Mucosa of gallbladder (tissue), 1 donor: ENCODE measurements around the gene TMEM161B. TPM values are rescaled to one million over a fixed set of nuclear protein-coding genes. Genes with fewer than 3 reads are reported as not detected.
"Not testable (repeated sequence)": the region's sequence is repeated elsewhere in the genome, so short reads cannot be mapped to it uniquely, and the experiment has no call there.

Experiments used
- DNase-seq: peaks from one replicate; pipeline ENCODE4 v3.0.0-alpha.2; 2020; ENCODE audit warnings: low spot score
- total RNA-seq: library from RNA; stranded (reverse); gene quantifications from one replicate; pipeline ENCODE4 v1.2.1, GENCODE V29; 2021
- donor health status: DM: no; HTN: no; CAD: no.

Gene TMEM161B
- total RNA-seq: 15.5 TPM

DNA sequence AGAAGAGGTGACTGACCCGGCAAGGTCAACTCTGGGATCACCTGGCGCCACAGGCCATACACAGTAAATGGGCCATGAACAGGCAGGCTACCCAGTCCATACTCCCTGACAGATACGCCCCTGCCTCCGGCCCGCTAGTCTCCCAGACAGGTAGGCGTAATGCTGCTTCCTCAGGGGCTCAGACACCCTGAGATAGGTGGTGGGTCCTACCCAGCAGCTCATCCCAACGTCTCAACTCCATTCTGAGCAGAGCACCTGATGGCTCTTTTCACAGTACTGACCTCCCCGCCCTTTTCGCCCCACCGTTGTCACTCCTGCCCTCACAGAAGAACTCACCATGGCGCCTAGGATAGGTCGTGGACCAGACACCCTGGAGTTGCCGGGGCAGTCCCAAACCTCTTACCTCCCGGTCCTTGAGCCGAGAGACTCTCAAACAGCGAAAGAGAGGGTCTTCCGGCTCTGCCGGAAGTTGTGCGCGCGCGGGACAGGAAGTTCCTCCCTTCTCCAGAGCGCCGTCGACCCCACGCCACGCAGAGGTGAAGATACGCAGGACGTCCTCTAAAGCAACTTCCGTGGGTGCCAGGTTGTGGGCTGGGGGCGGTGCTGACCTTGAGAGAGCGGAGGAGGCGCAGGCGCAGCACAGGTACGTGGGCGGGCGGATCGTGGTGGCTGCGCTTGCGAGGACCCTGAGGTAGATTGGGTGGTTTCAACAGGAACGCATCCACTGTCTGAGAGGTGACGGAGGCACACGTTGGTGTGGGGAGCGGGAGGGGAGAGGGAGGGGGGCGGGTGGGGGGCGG is at the start of gene TMEM161B:
TSS of gene TMEM161B (minus strand) at position 461 of the 800 bp plus-strand sequence. CDS start at position 339, 122 bp downstream.
- DNase-seq: peak; percentile 94

DNA sequence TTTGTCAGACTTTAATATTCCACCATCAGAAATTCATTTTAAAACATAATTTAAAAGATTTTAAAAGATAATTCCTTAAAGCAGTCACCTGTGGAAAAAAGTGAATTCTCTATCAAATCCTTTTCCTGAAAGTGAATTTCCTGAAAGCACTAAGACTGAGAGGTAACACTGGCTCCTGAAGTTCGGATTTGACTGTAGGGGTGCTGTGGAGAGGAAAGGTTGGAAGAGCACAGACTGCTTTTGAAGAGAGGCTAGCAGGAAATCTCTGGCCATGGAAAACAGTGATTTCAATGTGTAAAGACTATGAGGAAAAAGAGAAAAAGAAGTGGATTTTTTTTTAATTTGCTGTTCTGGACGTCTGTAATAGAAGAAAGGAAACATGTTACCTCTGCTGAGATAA is 35.7 kb upstream of the TMEM161B start:
- DNase-seq: no peak

DNA sequence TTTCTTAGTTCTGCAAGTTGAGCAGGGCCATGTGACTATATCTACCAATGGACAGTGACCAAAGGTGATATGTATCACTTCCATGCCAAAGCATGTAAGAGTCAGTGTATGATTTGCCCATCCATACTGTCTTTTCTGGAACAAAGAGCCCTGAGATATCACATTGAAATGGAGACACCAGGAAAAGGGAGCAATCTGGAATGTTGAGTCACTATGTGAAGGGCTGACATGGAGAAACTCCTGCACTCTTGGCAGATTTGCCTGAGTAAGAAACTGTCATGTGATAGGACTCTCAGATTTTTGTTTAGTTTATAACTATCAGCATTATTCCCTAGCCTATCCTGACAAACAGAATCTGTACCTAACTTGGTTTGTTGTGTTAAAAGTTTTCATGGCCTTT is 29.8 kb upstream of the TMEM161B start:
- no peak for DNase-seq

DNA sequence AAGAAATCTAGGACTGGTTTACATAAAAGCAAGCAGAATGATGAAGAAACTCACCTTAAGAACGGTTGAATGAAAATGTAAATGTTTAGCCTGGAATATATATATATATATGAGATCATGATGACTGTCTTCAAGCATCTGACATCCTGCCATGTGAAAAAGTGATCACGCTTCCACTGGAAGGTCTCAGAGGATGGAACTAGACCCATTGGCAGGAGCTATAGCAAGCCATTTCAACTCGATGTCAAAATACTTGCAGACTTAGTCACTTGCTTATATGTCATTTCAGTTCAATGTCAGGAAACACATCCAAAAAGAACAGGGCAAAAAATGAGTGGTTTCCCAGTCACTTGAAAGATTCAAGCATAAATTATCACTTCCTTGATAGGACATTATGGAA is 22.2 kb upstream of the TMEM161B start:
- DNase-seq: no peak

DNA sequence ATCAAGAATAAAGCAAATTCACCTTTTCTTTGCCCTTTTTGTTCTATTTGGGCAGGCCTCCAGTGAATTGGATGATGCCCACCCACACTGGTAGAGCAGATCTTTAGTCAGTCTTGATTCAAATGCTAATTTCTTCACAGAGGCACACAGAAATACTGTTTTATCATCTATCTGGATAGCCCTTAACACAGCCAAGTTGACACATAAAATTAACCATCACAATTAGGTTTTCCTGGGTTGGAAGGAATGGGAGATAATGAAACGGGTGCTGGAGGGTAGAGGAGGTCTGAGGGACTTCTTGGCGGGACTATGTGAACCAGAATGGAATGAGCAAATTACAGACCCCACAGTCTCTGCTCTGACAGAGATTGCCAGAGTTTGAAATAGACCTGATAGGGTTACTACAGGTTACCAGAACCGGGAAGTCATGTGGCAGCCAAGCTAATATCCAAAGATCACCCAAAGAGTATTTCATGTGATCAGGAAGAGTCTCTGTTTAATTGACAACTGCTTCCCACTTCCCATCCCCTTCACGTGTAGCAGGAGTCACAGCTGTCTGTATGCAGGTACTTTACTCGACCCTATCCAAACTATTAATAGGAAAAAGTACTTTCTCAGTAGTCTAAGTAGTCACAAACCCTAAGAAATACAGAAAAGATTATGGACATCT is 20.0 kb upstream of the TMEM161B start:
- DNase-seq: no peak

DNA sequence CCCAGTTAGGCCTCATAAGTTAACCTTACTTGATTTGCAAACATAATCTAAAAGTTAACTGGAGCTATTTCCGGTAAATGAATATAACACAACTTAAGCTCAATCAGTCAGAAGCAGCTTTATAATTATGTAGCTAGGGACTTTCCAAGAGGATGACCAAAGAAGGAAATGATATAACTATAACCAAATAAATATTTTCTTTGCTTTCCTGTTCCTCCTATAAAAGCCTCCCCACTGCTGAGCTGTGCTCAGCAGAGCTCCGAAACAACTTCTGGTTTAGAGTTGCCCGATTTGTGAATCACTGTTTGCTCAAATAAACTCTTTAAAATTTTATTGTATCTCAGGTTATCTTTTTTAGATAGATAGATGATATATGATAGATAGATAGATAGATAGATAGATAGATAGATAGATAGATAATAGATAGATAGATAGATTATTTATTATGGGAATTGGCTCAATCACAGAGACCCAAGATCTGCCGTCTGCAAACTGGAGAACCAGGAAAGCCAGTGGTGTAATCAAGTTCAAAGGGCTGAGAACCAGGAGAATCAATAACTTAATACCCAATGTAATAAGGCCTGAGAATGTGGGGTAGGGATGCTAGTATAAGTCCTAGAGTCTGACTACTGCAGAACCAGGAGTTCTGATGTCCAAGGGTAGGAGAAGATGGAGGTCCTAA is 19.3 kb upstream of the TMEM161B start:
- DNase-seq: no peak

DNA sequence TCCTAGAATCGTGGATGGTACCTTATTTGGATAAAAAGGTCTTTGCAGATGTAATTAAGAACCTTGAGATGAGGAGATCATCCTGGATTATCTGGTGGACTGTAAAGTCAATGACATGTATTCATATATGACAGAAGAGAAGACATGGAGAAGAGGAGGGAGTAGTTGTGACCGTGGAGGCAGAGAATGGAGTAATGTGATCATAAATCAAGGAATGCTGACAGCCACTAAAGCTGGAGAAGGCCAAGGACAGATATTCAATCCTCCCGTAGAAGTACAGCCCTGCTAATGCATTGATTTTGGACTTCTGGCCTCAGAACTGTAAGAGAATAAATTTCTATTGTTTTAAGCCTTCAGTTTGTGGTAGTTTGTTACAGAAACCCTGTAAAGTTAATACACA is 18.7 kb upstream of the TMEM161B start:
- DNase-seq: no peak

DNA sequence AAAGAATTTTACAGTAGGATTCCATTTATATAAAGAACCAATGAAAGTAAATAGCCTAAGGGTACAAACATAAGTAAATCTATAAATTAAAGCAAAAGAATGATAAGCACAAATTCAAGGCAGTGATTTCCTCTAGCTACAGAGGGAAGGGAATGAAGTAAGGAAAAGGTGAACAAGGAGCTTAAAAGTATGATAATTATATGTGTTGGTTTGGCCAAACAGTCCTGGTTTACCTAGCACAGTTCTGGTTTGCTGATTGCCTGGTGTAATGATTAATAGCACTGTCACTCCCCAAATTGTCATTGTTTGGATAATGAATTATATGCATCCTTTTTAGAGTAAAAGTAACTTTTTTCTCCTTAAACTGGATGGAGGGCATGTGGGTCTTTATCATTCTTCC is 15.0 kb upstream of the TMEM161B start:
- no peak for DNase-seq

DNA sequence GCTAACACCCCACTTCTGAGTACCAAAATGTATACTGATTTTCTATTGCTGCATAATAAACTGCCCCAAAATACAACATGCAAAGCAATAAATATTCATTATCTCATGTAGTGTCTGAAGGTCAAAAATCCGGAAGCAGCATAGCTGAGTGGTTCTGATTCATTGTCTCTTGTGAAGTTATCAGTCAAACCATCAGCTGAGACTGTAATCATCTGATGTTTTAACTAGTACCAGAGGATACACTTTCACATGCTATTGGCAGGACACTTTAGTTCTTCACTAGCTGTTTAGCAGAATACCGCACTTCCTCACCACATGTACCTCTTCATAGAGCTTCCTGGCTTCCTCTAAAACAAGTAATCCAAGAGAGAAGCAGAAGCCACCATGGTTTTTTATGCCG is 12.7 kb upstream of the TMEM161B start:
- no peak for DNase-seq

DNA sequence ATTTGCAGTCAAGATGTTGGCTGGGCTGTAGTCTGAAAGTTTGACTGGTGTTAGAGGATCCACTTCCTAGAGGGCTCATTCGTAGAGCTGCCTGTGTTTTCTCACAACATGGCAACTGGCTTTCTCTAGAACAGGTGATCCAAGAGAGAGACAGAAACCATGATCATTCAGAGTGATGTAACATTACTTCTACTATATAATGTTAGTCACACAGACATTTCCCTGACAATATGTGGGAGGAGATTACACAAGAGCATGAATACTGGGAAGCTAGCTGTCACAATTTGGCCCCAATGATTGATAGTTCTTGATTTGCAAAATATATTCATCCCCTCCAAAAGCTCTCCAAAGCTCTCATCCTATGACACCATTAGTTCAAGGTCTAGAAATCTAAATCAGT is 10.9 kb upstream of the TMEM161B start:
- DNase-seq: no peak

DNA sequence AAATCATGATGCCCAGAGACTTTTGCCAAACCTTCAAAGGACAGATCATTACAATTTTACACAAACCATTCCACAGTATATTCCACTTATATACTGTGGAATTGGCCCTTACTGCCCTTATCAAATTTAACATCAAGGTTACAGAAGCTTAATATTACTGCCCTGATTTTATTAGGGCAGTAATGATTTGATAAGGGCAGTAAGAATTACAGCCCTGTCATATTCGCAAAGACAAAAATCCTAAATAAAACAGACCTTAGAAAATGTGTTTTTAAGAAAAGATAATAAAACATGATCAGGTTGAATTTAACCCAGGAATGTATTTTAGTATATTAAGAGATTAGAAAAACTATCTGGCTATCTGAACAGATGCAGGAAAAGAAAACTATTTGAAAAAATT is 7.7 kb upstream of the TMEM161B start:
- DNase-seq: no peak

DNA sequence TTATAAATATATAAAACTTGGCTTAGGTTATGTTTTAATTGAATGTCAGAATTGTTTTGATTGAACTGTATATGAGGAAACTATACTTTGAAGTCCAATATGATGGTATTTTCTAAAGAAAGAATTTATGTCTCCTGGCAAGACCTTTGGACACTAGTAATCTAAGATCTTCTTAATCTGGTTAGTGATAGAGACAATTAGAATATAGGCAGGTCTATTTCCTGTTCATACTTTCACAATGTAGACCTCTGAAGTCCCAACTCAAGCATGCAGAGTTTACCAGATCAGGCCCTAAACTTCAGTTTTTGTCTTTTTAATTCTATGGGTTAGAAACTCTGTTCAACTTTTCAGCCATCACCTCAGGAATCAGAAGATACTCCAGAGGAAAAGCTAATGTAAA is 6.9 kb upstream of the TMEM161B start:
- no peak for DNase-seq

DNA sequence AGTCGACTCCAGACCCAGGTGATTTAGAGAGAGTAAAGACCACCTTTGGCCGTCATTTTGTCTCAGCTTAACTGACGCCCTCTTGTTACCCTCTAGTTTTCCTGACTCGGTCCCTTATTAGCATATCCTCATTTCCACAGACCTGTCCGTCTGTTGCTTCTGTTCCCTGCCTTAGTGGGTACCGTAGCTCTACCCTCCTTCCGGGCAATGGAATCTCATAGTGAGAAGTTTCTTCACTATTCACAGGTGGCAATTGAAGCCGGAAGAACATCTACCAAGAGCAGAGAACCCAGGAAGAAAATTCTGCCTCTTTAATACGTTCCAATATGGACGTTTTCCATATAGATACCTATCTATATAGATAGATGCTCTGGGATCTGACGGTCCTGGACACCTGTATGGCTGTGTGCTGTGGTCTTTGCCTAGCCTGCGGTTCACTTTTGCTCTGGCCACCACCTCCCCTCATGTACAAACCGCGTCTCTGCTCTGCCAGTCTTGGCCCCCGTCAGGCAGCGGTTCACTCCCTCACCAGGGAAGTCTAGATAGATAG is 652 bp upstream of the TMEM161B start:
- peak; percentile 10 for DNase-seq

DNA sequence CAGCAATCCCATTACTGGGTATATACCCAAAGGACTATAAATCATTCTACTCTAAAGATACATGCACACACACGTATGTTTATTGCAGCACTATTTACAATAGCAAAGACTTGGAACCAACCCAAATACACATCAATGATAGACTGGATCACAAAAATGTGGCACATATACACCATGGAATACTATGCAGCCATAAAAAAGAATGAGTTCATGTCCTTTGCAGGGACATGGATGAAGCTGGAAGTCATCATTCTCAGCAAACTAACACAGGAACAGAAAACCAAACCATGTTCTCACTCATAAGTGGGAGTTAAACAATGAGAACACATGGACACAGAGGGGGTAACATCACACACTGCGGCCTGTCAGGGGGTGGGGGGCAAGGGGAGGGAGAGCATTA is 4.1 kb downstream of the TMEM161B start:
- DNase-seq: not testable (repeated sequence)

DNA sequence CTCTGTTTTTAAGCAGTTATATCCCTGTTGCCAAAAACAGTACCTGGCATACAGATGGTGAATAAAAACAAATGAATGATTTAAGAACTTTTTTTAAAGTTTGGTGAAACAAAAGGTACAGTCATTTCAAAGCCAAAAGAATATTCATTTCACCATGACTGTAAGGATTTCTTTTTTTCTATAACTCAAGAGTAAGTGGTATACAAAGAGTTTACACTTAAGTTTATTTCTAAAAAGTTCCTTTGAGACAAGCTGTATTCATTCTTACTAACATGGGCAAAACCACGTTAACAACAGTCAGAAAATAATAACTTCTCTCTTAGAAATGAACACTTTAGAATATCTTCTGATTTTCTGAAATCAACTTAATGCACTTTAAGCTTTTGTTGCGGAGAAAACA is 5.3 kb downstream of the TMEM161B start:
- no peak for DNase-seq

DNA sequence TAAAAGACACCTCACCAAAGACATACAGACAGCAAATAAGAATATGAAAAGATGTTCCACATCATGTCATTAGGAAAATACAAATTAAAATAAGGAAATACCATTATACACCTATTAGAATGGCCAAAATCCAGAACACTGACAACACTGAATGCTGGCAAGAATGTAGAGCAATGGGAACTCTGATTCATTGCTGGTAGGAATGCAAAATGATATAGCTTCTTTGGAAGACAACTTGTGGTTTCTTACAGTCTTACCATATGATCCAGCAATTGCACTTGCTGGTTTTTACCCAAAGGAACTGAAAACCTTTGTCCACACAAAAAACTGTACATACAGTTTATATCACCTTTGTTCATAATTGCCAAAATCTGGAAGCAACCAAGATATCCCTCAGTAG is 6.5 kb downstream of the TMEM161B start:
- no peak for DNase-seq

DNA sequence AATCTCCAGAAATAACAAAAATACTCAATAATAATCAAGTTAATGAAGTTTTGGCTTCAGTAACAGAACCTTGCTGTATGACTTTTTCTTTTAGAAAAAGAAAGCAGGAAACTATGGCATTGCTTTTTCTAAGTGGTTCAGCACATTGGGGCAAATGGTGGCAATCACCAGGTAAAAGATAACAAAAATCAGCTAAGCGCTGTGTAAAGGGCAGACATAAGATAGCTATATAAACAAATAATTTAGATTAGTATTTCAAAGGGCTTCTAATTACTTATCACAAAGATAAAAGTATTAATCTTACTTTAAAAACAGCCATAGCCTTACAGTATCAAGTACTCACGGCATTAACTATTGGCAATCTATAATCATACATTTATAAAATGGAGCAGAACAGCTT is 10.0 kb downstream of the TMEM161B start:
- DNase-seq: no peak

DNA sequence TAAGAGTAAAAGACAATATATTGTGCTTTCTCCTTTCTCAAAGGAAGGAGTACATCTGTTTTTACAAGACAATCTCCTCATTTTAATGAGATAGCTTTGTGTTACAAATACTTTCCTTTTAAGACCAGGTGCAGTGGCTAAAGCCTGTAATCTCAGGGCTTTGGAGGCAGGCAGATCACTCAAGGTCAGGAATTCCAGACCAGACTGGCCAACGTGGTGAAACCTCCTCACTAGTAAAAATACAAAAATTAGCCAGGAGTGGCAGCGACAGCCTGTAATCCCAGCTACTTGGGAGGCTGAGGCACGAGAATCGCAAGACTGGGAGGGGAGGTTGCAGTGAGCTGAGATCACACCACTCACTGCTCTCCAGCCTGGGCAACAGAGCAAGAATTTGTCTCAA is 11.8 kb downstream of the TMEM161B start:
- DNase-seq: no peak

DNA sequence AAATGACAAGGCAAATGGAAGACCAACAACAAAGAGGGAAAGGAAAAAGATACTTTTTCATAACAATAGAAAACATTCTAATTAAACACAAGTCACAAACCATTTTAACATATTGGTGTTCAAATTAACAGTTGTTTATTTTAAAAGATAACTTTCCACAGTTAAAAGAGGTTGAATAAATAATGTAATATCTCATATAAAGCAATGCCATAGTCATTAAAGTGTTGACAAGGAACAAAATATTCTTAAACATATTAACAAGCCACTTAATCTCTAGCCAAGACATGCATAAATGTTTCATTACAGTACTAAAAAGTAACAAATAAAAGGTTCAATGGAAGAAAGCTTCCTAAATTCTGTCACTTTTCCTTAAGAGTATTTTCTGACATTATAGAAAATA is 12.6 kb downstream of the TMEM161B start:
- DNase-seq: no peak

DNA sequence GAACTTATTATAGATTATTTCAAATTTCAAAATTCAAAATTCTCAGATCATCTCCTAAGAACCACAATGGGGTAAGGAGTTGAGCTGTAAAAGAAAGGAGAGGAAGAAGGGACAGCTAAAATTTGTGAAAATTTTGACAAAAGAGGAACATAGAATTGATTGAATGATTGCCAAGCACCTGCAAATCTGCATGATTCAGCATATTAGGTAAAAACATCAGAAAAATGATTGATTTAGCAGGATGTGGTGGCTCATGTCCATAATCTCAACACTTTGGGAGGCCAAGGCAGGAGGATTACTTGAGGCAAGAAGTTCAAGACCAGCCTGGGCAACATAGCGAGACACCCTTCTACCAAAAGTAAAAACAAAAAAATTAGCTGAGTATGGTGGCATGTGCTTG is 14.3 kb downstream of the TMEM161B start:
- no peak for DNase-seq

DNA sequence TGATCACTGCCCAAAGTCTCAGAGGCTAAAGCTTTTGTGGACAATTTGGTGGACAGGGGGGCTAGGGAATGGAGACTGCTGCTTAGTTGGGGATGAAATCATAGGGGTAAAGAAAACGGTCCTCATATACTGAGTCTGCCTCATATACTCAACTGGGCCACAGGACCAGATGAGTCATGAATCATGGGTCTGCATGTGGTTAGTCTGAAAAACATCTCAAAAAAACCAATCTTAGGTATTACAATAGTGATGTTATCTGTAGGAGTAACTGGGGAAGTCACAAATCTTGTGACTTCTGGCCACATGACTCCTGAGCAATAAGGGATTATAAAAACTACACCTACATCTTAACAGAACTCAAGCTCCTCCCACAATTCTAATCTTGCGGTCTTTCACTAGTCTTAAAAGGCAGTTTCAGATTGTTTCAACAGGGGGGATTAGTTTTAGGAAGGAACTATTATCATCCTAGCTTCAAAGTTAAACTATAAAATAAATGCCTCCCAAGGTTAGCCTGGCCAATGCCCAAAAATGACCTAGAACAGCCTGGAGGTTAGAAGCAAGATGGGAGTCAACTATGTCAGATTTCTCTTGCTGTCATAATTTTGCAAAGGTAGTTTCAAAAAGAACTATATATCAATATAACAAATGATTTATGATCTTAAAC is 17.5 kb downstream of the TMEM161B start:
- no peak for DNase-seq

DNA sequence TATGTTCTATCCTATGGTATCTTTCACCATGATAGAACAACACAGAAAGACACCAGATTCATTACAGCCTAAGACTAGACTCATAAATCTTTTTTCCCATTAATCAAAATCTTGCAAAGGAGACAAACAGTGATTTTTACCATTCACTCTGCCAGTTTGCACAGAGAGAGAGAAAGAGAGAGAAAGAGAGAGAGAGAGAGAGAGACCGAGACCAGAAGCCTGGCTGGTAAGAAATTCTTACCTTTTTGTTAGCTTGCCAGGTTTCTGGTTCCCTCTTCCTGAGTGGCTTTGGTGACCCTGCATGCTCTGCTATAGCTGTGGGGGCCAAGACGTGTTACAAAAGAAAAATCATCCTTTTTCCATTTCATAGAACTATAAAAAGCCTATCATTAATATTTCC is 18.6 kb downstream of the TMEM161B start:
- DNase-seq: no peak
